Nephron progenitor cell (in vitro differentiated cells): ENCODE data around the gene ING4.

Source experiments
- DNase-seq: peaks from one replicate; pipeline ENCODE4 v3.0.0; 2021
- H3K27ac Mint-ChIP-seq: 2 replicates; pipeline ENCODE4 v1.8.0; 2021; ENCODE audit warnings: mild to moderate bottlenecking, moderate library complexity, mixed read lengths
- H3K27me3 Mint-ChIP-seq: 2 replicates; pipeline ENCODE4 v1.8.0; 2021; ENCODE audit warnings: mild to moderate bottlenecking, low read depth, mixed read lengths; ENCODE audit not compliant: poor library complexity
- H3K36me3 Mint-ChIP-seq: 2 replicates; pipeline ENCODE4 v1.8.0; 2021; ENCODE audit warnings: low read depth, mixed read lengths
- H3K4me1 Mint-ChIP-seq: 2 replicates; pipeline ENCODE4 v1.8.0; 2021; ENCODE audit warnings: mixed read lengths
- H3K4me3 Mint-ChIP-seq: 2 replicates; pipeline ENCODE4 v1.8.0; 2021; ENCODE audit warnings: mild to moderate bottlenecking, moderate library complexity, mixed read lengths
- H3K9me3 Mint-ChIP-seq: 2 replicates; pipeline ENCODE4 v1.8.0; 2021; ENCODE audit warnings: mild to moderate bottlenecking, moderate library complexity, mixed read lengths
- CTCF ChIP-seq: fragments of 200-600 bp; sonication (generic); IDR thresholded peaks from 2 replicates; pipeline ENCODE4 v1.5.0; 2021; ENCODE audit warnings: antibody characterized with exemption

ING4 gene

GRCh38 chr12:6612247-6612646, 50.7 kb downstream of the ING4 start:
- Mint-ChIP-seq H3K27me3 (peaks cover 9% of the 10 kb centered on the region), H3K27ac (peak overlapping the region; percentile 97), H3K4me3 (peak overlapping the region; percentile 60), H3K36me3 (no peaks in the 10 kb centered on the region), H3K9me3 (no peaks in the 10 kb centered on the region), H3K4me1 (peaks cover 48% of the 10 kb centered on the region)
- TF ChIP-seq CTCF, result no peak
- no peak for DNase-seq

DNA sequence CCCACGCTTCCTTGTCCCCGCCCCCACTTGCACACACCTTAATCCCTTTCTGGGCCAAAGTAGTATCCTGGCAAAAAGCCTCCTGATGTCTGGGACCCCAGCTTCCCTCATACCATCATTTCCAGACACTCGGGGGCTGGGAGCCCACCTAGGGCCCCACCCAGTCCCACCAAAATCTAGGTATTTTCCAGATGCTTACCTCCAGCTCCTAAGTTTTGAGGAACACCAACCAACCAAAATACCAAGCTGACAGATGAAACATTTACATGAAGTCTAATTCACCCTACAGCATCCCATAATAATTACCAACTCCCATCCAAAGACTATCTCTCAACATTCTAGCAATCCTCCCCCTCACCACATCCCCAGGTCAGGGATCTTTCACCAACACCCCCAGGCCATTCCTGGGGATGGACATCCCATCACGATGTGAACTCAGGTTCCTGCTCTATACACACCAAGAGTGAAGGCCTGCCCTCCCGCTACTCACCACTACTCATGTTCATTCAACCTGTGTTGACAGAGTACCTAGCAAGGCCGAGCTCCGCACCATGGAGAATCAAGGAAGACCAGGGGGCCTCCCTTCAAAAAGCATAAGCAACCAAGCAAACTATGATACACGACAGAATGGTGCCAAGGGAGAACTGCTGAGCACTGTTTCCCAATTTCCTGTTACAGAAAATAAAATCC, 54.2 kb downstream of the ING4 start:
- H3K4me3 Mint-ChIP-seq, result no peak overlapping the region
- peaks cover 15% of the 10 kb centered on the region for H3K36me3 Mint-ChIP-seq

GRCh38 chr12:6607751-6608591, 54.9 kb downstream of the ING4 start:
- TF ChIP-seq CTCF, result no peak
- Mint-ChIP-seq H3K4me1 (peaks cover 55% of the 10 kb centered on the region), H3K9me3 (no peaks in the 10 kb centered on the region), H3K4me3 (no peak overlapping the region), H3K36me3 (peaks cover 22% of the 10 kb centered on the region), H3K27ac (no peak overlapping the region), H3K27me3 (peaks cover 5% of the 10 kb centered on the region)
- DNase-seq, result peak; percentile 49

More for the DNA sequence above, 54.2 kb downstream of the ING4 start:
- Mint-ChIP-seq H3K4me1 (peaks cover 52% of the 10 kb centered on the region), H3K27me3 (peaks cover 5% of the 10 kb centered on the region), H3K9me3 (no peaks in the 10 kb centered on the region), H3K27ac (no peak overlapping the region)
- TF ChIP-seq CTCF, result no peak
- no peak for DNase-seq

GRCh38 chr12:6606331-6607131, 56.4 kb downstream of the ING4 start:
- peak; percentile 69 for DNase-seq
- Mint-ChIP-seq H3K27ac (no peak overlapping the region), H3K4me1 (peaks cover 50% of the 10 kb centered on the region), H3K4me3 (no peak overlapping the region), H3K9me3 (no peaks in the 10 kb centered on the region), H3K27me3 (no peaks in the 10 kb centered on the region), H3K36me3 (peaks cover 36% of the 10 kb centered on the region)
- no peak for TF ChIP-seq CTCF

GRCh38 chr12:6605421-6606330, 57.2 kb downstream of the ING4 start:
- H3K9me3 Mint-ChIP-seq, result no peaks in the 10 kb centered on the region
- H3K27ac Mint-ChIP-seq, result peak overlapping the region; percentile 95
- peak; percentile 27 for DNase-seq
- no peaks in the 10 kb centered on the region for H3K27me3 Mint-ChIP-seq
- TF ChIP-seq CTCF, result no peak
- H3K4me3 Mint-ChIP-seq, result no peak overlapping the region
- peaks cover 42% of the 10 kb centered on the region for H3K4me1 Mint-ChIP-seq
- peaks cover 45% of the 10 kb centered on the region for H3K36me3 Mint-ChIP-seq
